H9 (cell line): Measurements from ENCODE around the gene CFAP46. TPM values are rescaled to one million over a fixed set of nuclear protein-coding genes. Genes with fewer than 3 reads are reported as not detected.

Experiments used
- DNase-seq: peaks from one replicate; pipeline ENCODE4 v3.0.0-alpha.2; 2017
- H2AFZ ChIP-seq: one replicate; pipeline ENCODE4 v1.6.1; 2013; ENCODE audit warnings: mild to moderate bottlenecking, low read length, control low read depth, moderate library complexity
- H2AK5ac ChIP-seq: 2 replicates; pipeline ENCODE4 v1.6.1; 2013; ENCODE audit warnings: low read length, control low read depth, mixed read lengths; ENCODE audit not compliant: insufficient read length
- H2BK120ac ChIP-seq: one replicate; pipeline ENCODE4 v1.6.1; 2013; ENCODE audit warnings: low read depth, mild to moderate bottlenecking, low read length, control low read depth, inconsistent platforms; ENCODE audit not compliant: poor library complexity, severe bottlenecking
- H2BK12ac ChIP-seq: 2 replicates; pipeline ENCODE4 v1.6.1; 2013; ENCODE audit warnings: low read length, control low read depth, mixed read lengths, low read depth; ENCODE audit not compliant: insufficient read length
- H2BK15ac ChIP-seq: 2 replicates; pipeline ENCODE4 v1.6.1; 2013; ENCODE audit warnings: low read depth, low read length, control low read depth
- H2BK20ac ChIP-seq: one replicate; pipeline ENCODE4 v1.6.1; 2013; ENCODE audit warnings: low read depth, mild to moderate bottlenecking, low read length, control low read depth, inconsistent platforms; ENCODE audit not compliant: poor library complexity, severe bottlenecking
- H2BK5ac ChIP-seq: 2 replicates; pipeline ENCODE4 v1.6.1; 2013; ENCODE audit warnings: low read length, control low read depth, mixed read lengths; ENCODE audit not compliant: insufficient read length
- H3K14ac ChIP-seq: 2 replicates; pipeline ENCODE4 v1.6.1; 2013; ENCODE audit warnings: low read length, control low read depth; ENCODE audit not compliant: insufficient read depth
- H3K18ac ChIP-seq: 2 replicates; pipeline ENCODE4 v1.6.1; 2013; ENCODE audit warnings: low read depth, mild to moderate bottlenecking, mixed read lengths, low read length, control low read depth; ENCODE audit not compliant: insufficient read length
- H3K23ac ChIP-seq: 2 replicates; pipeline ENCODE4 v1.6.1; 2013; ENCODE audit warnings: low read length, control low read depth, mixed read lengths, low read depth; ENCODE audit not compliant: insufficient read length
- H3K23me2 ChIP-seq: 2 replicates; pipeline ENCODE4 v1.6.1; 2013; ENCODE audit warnings: low read depth, mild to moderate bottlenecking, mixed read lengths, low read length, control low read depth; ENCODE audit not compliant: insufficient read length, poor library complexity, severe bottlenecking
- H3K27ac ChIP-seq: 2 replicates; pipeline ENCODE4 v1.5.1; 2013; ENCODE audit warnings: low read length, control low read depth, mixed read lengths, low read depth; ENCODE audit not compliant: insufficient read length
- H3K27me3 ChIP-seq: 2 replicates; pipeline ENCODE4 v1.6.1; 2013; ENCODE audit warnings: low read length, control low read depth, inconsistent platforms; ENCODE audit not compliant: insufficient read depth
- H3K4ac ChIP-seq: 2 replicates; pipeline ENCODE4 v1.6.1; 2013; ENCODE audit warnings: low read depth, mild to moderate bottlenecking, control low read depth, inconsistent platforms, low read length, moderate library complexity
- H3K4me1 ChIP-seq: 2 replicates; pipeline ENCODE4 v1.6.1; 2013; ENCODE audit warnings: low read length, control low read depth, inconsistent platforms; ENCODE audit not compliant: insufficient read depth
- H3K4me2 ChIP-seq: 2 replicates; pipeline ENCODE4 v1.6.1; 2013; ENCODE audit warnings: low read length, control low read depth, mixed read lengths; ENCODE audit not compliant: insufficient read length, insufficient read depth
- H3K56ac ChIP-seq: 2 replicates; pipeline ENCODE4 v1.6.1; 2013; ENCODE audit warnings: low read depth, mild to moderate bottlenecking, mixed read lengths, low read length, control low read depth; ENCODE audit not compliant: insufficient read length
- H3K79me1 ChIP-seq: 2 replicates; pipeline ENCODE4 v1.6.1; 2013; ENCODE audit warnings: low read depth, mild to moderate bottlenecking, moderate library complexity, low read length, control low read depth, inconsistent platforms; ENCODE audit not compliant: insufficient read depth, poor library complexity, severe bottlenecking
- H3K79me2 ChIP-seq: 2 replicates; pipeline ENCODE4 v1.6.1; 2013; ENCODE audit warnings: low read length, control low read depth, inconsistent platforms; ENCODE audit not compliant: insufficient read depth
- H3K9ac ChIP-seq: 2 replicates; pipeline ENCODE4 v1.6.1; 2013; ENCODE audit warnings: low read length, control low read depth, mixed read lengths; ENCODE audit not compliant: insufficient read length; ENCODE audit errors: extremely low read depth
- H3K9me3 ChIP-seq: one replicate; pipeline ENCODE4 v1.6.1; 2013; ENCODE audit warnings: low read depth, low read length, inconsistent platforms; ENCODE audit not compliant: control insufficient read depth
- H3T11ph ChIP-seq: one replicate; pipeline ENCODE4 v1.6.1; 2013; ENCODE audit warnings: mild to moderate bottlenecking, low read length, control low read depth, inconsistent platforms
- H4K20me1 ChIP-seq: one replicate; pipeline ENCODE4 v1.6.1; 2013; ENCODE audit not compliant: control insufficient read depth, insufficient read length, insufficient read depth
- H4K5ac ChIP-seq: 2 replicates; pipeline ENCODE4 v1.6.1; 2013; ENCODE audit warnings: low read depth, mild to moderate bottlenecking, mixed read lengths, low read length, control low read depth; ENCODE audit not compliant: insufficient read length
- H4K8ac ChIP-seq: replicated peaks from 2 replicates; pipeline ENCODE4 v1.6.1; 2013; ENCODE audit warnings: low read length, control low read depth, mixed read lengths, low read depth; ENCODE audit not compliant: insufficient read length
- H4K91ac ChIP-seq: 2 replicates; pipeline ENCODE4 v1.6.1; 2013; ENCODE audit warnings: low read depth, mild to moderate bottlenecking, moderate library complexity, mixed read lengths, low read length, control low read depth; ENCODE audit not compliant: insufficient read length
- H3K27ac Mint-ChIP-seq, 3 experiments: 2 replicates in 2 of 3; 3 replicates in 1 of 3; pipeline ENCODE4 v1.8.0; 2020 to 2021; ENCODE audit warnings: mixed read lengths in 3 of 3, mild to moderate bottlenecking in 1 of 3, moderate library complexity in 1 of 3
- H3K27me3 Mint-ChIP-seq: 2 replicates; pipeline ENCODE4 v1.8.0; 2021; ENCODE audit warnings: low read depth, mild to moderate bottlenecking, moderate library complexity, mixed read lengths
- H3K36me3 Mint-ChIP-seq, 3 experiments: 2 replicates in 2 of 3; 3 replicates in 1 of 3; pipeline ENCODE4 v1.8.0; 2020 to 2021; ENCODE audit warnings: low read depth in 3 of 3, mixed read lengths in 3 of 3; ENCODE audit not compliant: insufficient read depth in 1 of 3
- H3K4me1 Mint-ChIP-seq, 2 experiments: 2 replicates each; pipeline ENCODE4 v1.8.0; 2020; ENCODE audit warnings: mixed read lengths in 2 of 2
- H3K4me3 Mint-ChIP-seq, 2 experiments: 2 replicates in 1 of 2; 3 replicates in 1 of 2; pipeline ENCODE4 v1.8.0; 2020 to 2021; ENCODE audit warnings: mild to moderate bottlenecking in 2 of 2, mixed read lengths in 2 of 2, moderate library complexity in 1 of 2
- H3K9me3 Mint-ChIP-seq, 2 experiments: 2 replicates in 1 of 2; 3 replicates in 1 of 2; pipeline ENCODE4 v1.8.0; 2020; ENCODE audit warnings: mild to moderate bottlenecking in 2 of 2, mixed read lengths in 2 of 2, moderate library complexity in 1 of 2
- WGBS: extraction: QIAGEN DNeasy Blood & Tissue Kit; methylation state at CpG from one replicate; pipeline ENCODE4 v1.1.7; 2013; ENCODE audit warnings: missing lambda C conversion rate, low lambda C conversion rate, mixed read lengths; ENCODE audit not compliant: insufficient read length; ENCODE audit errors: extremely low coverage; 5-methylcytosine and 5-hydroxymethylcytosine counted together
- total RNA-seq: library from RNA; stranded (reverse); gene quantifications from 2 replicates; pipeline ENCODE4 v1.2.1, GENCODE V29; 2021
- TF ChIP-seq, protein P1 (sequence below): fragments of 200-600 bp; sonication (generic); conservative IDR thresholded peaks from 3 replicates; pipeline ENCODE4 v1.8.0; 2021; ENCODE audit warnings: antibody characterized with exemption, mild to moderate bottlenecking

CFAP46 gene
- total RNA-seq, 1 experiment from 2014 or later = 3.1 TPM

DNA sequence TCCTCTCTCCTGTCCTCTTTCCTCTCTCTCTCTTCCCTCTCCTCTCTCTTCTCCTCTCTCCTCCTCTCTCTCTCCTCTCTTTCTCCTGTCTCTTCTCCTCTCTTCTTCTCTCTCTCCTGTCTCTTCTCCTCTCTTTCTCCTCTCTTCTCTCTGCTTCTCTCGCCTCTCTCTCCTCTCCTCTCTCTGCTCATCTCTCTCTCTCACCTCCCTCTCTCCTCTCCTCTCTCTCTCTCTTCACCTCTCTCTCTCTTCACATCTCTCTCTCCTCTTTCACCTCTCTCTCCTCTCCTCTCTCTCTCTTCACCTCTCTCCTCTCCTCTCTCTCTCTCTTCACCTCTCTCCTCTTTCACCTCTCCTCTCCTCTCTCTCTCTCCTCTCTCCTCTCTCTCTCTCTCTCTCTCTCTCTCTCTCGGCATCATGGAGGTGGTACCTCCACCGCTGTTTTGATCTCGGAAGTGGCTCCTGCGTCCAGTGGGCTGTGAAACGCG lies 30.1 kb downstream of the CFAP46 start:
- H2BK15ac ChIP-seq = no peak overlapping the region
- WGBS = no CpG with 5 or more reads among the region's 7 CpGs
- H3K9ac ChIP-seq = no peak overlapping the region
- no peak overlapping the region for H2BK5ac ChIP-seq
- H4K5ac ChIP-seq = no peak overlapping the region
- H3K9me3 ChIP-seq = no peaks in the 10 kb centered on the region
- no peak overlapping the region for H3K4me2 ChIP-seq
- no peak overlapping the region for H3K14ac ChIP-seq
- no peaks in the 10 kb centered on the region for H3K36me3 Mint-ChIP-seq
- no peak overlapping the region for H3K23ac ChIP-seq
- no peak overlapping the region for H4K8ac ChIP-seq
- no peaks in the 10 kb centered on the region; a peak in 1 of 5 replicates for H3K9me3 Mint-ChIP-seq
- no peak overlapping the region for H3K56ac ChIP-seq
- H4K91ac ChIP-seq = no peak overlapping the region
- H4K20me1 ChIP-seq = no peaks in the 10 kb centered on the region
- no peaks in the 10 kb centered on the region for H3K27me3 ChIP-seq
- no peak overlapping the region for H3K27ac ChIP-seq
- H2AK5ac ChIP-seq = no peak overlapping the region
- no peak overlapping the region; a peak in 2 of 7 replicates for H3K27ac Mint-ChIP-seq
- H2BK120ac ChIP-seq = no peak overlapping the region
- peaks cover 10 to 24% of the 10 kb centered on the region in 2 experiments for H3K4me1 Mint-ChIP-seq
- H3K27me3 Mint-ChIP-seq = peaks cover 9% of the 10 kb centered on the region
- H3K4me3 Mint-ChIP-seq = no peak overlapping the region
- no peak overlapping the region for H3T11ph ChIP-seq
- H2BK20ac ChIP-seq = no peak overlapping the region
- H2AFZ ChIP-seq = no peak overlapping the region
- H3K4ac ChIP-seq = no peak overlapping the region
- no peaks in the 10 kb centered on the region for H3K4me1 ChIP-seq
- H2BK12ac ChIP-seq = no peak overlapping the region
- no peak overlapping the region for H3K18ac ChIP-seq
- no peak for DNase-seq
- no peaks in the 10 kb centered on the region for H3K79me1 ChIP-seq
- no peaks in the 10 kb centered on the region for H3K79me2 ChIP-seq
- H3K23me2 ChIP-seq = no peaks in the 10 kb centered on the region
- TF ChIP-seq, protein P1, sequence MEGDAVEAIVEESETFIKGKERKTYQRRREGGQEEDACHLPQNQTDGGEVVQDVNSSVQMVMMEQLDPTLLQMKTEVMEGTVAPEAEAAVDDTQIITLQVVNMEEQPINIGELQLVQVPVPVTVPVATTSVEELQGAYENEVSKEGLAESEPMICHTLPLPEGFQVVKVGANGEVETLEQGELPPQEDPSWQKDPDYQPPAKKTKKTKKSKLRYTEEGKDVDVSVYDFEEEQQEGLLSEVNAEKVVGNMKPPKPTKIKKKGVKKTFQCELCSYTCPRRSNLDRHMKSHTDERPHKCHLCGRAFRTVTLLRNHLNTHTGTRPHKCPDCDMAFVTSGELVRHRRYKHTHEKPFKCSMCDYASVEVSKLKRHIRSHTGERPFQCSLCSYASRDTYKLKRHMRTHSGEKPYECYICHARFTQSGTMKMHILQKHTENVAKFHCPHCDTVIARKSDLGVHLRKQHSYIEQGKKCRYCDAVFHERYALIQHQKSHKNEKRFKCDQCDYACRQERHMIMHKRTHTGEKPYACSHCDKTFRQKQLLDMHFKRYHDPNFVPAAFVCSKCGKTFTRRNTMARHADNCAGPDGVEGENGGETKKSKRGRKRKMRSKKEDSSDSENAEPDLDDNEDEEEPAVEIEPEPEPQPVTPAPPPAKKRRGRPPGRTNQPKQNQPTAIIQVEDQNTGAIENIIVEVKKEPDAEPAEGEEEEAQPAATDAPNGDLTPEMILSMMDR = no peak
